HG02759 (cell line): ENCODE data around the gene LRRC27.

Experiments
- ATAC-seq: cut with Tn5 transposase; IDR thresholded peaks from one replicate; pipeline ENCODE4 v1.9.1; 2021; ENCODE audit warnings: mild to moderate bottlenecking, moderate library complexity; ENCODE audit not compliant: unreplicated experiment

The LRRC27 gene

DNA sequence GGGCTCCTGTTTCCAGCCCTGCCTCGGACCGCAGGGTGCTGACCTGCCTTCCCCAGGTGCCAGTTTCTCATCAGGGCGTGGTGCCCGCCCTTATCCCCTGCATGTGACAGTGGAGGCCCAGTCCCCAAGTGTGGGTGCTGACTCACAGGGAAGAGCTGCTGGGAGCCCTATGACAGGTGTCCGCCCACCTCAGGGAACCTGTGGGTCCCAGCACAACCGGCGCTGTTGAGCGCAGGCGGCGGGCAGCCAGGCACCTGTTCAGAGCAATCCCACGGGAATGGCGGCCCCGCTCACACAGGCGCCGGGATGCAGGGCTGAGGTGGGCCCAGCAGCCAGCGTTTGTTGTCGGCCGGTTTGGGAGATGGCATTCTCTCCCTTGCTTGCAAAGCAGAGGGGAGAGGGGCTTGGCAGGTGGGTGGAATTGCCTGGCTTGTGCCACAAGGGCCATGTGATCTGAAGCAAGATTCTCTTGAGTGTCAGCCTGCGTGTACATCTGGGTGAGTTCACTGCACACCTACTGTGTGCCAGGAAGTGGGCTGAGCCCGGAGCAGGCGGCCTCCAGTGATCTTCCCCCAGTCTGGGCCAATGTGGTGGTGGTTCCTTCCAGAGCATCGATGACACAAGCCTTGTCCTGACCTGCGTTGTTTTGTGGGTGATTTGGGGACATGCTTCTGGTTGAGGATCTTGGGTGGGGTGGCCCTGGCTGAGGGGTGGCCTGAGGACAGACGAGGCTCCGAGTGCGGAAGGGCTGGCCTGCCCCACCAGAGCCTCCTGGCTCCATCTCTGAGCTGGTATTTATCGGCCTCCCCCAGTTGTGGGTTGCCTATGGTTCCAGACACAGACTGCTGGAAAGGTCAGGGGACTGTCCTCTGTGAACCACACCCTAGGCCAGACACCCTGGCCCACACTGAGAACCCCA, 67.4 kb downstream of the LRRC27 start:
- no peak for ATAC-seq

DNA sequence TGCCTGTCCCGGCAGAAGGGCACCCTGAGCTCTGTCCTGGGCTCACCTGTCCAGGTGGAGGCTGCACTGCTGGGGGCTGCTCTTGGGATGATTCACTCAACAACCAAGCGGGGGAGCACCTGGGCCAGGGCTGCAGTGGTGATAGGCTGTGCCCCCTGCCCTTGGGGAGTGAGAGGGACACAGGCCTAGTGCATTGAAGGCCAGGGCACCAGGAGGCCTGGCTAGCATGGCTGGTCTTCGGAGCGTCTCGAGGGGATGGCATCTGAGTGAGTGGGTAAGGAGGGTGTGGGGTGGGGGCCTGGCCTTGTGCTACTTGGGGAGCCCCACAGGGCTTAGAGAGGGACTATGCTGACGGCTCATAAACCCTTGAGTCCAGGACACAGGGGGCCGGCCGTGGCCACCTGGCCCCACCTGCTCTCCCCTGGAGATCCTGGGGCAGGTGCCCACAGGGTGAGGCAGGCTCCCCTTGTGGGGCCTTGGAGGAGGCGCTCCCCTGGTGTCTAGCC, 68.1 kb downstream of the LRRC27 start:
- ATAC-seq, result no peak

DNA sequence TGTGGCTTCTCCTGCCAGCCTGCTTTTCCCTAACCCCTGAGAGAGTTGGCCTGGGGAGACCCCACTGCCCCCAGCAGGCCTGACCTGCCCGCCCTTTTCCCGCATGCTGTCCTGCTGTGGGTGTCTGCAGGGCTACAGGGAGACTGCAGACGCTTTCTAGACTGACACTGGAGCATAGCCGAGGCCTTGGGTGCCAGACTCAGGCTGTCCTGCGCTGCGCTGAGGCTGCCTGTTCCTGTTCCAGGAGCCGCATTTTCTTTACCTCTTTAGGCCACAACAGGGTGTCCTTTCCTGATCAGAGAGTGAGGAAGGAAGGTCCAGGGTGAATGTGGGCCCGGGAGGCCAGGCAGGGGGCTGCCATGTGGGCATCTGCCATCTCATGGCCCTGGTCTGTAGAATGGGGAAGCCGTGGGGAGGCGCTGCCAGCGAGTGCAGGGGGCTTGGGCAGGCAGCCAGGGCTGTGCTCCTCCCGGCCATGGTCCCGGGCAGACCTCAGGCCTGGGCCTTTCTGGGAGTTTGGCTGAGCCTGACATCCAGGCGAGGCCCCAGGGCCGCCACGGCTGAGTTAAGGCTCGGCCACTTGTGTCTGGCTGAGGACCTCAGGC, 68.7 kb downstream of the LRRC27 start:
- no peak for ATAC-seq

DNA sequence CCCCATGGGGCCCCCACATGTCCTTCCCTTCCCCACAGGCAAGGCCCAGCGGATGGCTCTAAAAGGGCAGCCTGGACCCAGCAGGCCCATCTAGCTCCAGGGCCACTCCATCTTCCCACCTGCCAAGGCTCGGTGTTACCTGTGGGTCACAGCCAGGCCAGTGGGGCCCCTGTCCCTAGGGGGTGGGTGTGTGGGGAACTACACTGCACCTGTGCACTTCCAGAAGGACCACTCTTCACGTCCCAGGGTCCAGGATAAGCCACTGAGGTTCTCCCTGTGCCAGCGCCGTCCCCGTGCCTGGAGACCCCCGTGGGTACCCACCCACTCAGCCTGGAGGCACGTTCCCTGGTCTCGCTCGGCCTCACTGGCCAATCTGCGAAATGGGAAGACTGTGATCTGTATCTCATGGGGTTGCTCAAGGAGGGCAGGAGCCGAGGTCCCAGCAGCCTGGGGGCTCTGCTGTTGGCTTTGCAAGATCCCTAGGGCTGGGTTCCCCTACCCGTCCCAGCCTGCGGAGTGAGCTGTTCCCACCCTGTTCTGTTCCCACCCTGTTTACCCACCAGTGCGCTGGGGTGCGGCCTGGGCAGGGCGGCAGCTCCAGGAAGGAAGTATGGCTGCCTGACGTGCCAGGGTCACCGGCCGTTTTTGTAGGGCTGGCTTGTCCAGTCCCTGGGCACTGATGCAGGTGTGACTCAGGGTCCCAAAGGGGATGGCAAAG, 69.6 kb downstream of the LRRC27 start:
- no peak for ATAC-seq

DNA sequence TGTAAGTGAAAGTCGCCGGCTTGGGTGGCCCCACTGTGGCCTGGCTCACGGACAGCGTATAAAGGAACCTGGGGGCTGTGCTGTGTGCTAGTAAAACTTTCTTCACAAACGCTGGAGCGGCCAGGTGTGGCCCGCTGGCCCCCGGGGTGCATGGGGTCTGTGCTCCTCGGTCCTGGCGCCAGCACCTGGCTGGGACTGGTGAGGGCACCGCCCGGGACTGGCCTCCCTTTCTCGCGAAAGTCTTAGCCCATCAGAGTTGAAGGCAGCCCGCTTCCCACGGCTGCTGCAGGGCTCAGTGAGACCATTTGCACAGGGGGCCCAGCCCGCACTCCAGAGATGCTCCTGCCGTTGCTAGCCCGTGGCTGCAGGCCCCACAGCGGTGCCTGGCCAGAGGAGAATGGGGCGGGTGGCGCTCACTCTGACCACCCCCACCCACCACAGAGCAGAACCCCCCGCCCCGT, 70.8 kb downstream of the LRRC27 start:
- no peak for ATAC-seq

DNA sequence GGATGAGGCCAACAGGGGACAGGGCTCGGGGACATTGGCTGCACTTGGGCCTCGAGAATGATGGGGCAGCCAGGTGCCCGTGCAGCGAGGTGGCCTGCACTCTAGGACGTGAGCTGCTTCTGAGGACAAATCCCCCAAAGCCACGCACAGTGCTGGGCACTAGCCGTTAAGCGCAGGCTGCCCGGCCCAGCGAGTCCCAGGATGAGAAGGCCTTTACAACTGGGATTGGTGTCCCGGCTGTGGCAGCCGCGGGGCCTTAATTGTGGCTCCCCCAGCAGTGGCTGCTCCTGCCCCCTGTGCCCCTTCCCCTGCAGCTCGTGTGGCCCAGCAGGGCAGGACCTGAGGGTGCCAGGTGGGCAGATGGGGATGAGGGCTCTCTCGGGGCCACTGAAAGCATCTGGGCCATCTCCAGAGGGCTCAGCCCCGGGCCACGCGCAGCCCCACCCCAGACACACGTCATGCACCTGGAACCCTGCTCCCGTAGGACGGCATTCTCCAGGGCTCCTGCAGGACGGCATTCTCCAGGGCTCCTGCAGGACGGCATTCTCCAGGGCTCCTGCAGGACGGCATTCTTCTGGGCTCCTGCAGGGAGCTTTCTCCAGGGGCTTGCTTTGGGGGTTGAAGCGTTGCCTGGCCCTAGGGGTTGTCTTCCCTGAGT, 71.6 kb downstream of the LRRC27 start:
- no peak for ATAC-seq

DNA sequence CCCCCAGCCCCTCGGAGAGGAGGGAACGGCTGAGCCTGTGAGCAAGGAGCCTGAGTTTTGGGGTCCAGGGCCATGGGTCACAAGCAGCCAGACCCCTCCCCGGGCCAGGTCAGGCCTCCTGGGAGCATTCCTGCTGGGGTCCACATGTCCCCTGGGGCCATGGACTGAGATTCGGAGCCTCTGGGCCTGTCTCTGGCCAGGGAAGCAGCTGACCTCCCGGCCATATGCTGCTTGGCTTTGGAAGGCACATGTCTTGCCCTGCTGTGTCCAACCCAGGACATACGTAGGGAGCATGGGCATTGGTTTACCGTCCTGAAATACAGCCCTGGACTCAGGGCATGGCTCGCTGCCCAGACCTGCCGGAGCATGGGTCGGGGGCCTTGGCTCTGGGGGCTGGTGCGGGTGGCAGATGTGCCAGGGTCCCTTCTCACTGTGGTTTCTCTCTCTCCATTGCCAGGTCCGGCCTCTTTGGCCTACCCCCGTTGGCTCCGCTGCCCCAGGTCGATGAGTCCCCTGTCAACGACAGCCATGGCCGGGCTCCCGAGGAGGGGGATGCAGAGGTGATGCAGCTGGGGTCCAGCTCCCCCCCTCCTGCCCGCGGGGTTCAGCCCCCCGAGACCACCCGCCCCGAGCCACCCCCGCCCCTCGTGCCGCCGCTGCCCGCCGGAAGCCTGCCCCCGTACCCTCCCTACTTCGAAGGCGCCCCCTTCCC, 72.3 kb downstream of the LRRC27 start:
- no peak for ATAC-seq

DNA sequence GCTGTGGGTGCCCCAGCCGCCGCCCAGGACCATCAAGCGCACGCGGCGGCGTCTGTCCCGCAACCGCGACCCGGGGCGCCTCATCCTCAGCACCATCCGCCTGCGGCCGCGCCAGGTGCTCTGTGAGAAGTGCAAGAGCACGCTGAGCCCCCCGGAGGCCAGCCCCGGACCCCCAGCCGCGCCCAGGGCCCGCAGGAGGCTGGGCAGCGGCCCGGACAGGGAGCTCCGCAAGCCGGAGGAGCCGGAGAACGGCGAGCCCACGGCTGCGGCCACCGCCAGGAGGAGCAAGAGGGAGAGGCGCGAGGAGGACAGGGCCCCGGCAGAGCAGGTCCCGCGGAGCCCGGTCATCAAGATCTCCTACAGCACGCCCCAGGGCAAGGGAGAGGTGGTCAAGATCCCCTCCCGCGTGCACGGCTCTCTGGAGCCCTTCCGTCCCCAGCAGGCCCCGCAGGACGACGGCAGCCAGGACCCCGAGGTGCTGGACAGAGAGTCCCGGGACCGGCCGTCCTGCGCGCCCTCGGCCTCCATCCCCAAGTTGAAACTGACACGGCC, 73.0 kb downstream of the LRRC27 start:
- no peak for ATAC-seq

DNA sequence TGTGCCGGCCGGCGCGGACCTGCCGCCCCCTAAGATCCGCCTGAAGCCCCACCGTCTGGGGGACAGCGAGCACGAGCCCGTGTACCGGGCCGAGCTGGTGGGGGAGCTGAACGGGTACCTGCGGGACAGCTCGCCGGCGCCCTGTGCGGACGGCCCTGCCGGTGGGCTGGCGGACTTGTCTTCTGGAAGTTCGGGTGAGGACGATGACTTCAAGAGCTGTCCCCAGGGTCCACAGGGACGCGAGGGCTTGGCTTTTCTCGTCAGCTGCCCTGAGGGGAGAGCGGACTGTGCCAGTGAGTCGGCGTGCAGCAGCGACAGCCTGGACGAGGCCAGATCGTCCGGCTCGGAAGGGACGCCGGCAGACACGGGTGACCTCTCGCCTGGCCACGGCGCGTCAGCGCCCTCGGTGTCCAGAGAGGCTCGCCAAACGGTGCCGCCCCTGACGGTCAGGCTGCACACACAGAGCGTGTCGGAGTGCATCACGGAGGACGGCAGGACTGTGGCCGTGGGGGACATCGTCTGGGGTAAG, 73.5 kb downstream of the LRRC27 start:
- ATAC-seq, result no peak

DNA sequence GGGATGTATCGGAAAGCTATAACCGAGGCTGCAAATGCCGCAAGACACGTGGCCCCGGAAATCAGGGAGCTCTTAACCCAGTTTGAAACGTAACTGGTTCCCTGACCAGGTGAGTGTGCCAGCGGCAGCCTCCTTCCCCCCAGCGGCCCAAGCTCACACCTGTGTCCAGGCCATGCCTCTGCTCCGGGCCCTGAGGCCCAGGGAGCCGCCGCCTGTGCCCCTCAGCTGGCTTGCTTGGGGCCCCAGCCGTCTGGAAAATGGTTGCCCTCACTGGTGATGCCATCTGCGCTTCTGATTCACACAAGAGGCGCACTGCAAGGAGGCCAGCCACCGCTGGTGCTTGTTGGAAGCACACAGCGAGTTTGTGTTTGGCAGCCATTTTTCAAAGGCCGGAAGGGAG, 74.2 kb downstream of the LRRC27 start:
- ATAC-seq, result no peak

DNA sequence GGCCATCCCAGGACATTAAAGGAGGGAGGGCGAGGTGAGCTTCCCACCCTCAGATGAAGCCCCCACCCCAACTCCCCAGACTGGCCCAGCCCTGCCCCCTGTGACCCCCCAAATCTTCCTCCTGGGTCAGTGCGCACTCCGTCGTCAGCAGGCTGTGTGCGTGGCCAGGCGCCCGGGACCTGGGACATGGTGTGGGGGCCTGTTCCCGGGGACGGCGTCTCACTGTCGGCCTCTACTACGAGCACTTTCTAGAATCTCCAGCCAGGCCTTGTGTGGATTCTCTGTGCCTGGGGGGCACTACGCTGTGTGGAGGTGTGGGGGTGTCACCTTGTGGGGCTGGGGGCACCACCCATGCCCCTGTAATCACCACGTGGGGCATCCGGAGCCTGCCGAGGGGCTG, 74.8 kb downstream of the LRRC27 start:
- no peak for ATAC-seq

DNA sequence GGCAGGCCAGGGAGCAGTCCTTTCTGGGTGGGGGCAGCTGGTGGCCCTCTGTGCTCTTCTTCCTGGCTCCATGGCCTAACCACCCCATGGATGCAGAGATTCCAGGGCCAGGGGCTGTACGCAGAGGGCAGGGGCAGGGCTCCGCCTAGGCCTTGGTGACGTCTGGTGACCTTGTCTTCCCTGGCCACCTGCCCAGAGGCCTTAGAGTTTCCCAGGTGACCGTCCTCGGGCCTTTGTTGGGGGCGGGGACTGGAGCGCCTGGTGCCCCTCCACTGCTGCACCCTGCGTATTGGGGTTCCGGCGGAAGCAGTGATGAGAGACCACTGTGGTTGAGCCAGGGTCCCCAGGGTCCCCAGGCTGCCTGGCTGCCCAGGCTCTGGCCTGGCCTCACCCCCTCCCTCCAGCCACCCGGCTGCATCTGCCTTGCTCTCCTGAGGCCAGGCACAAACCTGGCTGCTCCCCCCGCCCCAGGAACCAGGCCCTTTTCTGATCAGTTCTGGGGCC, 75.3 kb downstream of the LRRC27 start:
- no peak for ATAC-seq

DNA sequence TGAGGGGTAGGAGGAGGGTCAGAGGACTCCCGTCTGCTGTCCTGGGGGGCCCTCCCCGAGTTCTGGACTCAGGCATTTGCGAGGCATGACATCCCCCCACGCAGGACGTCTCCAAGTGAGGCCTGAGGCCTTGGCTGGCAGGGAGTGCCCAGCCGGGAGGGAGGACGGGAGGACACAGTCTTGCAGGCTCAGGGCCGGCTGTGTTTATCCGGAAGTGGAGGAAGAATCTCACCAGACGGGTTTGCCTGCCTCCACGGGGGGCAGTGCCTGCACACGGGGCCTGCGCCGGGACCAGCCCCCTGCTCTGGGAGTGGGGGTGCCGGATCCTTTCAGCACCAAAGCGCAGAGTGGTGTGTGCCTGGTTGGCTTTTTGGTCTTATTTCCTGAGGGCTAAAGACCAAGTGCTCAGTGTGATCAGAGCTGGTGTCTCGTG, 75.9 kb downstream of the LRRC27 start:
- ATAC-seq, result no peak

DNA sequence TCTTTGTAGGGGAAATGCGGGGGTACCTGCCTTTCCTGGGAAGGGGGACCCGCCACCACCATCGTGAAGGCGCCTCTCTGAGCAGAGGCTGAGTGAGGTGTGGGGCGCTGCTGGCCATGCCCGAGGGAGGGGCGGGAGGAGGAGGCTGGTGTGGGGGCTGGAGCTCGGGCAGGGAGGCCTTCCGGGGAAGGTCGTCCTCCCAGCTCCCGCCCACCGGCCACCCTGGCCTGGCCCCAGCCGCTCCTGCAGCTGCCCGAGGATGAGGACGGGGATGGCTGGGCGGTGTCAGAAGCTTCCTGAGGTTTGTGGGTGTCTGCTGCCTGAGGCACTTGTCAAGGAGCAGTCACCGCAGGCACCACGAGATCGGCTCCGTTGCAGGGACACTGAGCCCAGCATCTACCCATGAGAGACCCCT, 76.4 kb downstream of the LRRC27 start:
- ATAC-seq, result no peak

DNA sequence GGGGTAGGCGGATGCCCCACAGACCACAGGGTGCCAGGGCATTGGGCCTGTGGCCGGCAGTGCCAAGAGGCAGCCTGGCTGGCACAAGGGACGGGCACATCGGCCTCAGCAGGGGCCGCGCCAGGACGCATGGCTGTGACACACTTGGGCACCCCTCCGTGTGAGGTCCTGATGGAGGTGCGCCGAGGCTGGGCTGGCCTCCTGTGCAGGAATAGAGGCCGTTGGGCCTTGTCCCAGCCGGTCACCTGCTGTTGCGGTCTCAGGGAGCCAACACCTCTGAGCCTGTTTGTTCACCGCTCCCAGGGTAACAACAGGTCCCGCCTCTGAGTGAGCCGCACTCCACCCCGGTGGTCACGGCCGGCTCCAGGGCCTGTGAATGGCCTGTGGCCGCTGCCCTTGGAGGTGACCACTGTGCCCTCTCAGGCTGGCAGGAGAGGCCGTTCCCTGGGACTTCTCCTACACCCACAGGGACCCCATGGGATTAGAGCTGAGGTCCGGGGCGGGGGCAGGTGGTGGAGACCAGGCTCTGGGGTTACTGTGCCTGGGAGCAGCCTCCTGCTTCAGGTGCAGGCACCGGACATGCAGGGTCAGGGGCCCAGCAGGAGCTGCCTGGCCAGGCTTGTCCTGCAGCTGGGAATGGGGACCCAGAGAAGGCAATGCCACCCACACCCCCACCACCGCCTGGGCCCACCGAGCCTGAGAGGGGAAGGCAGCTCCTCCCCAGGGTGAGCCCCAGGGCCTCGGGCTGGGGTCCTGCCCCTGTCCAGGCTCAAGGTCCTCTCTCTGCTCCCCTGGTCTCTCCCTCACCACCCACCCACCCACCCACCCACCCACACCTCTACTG, 77.1 kb downstream of the LRRC27 start:
- no peak for ATAC-seq

DNA sequence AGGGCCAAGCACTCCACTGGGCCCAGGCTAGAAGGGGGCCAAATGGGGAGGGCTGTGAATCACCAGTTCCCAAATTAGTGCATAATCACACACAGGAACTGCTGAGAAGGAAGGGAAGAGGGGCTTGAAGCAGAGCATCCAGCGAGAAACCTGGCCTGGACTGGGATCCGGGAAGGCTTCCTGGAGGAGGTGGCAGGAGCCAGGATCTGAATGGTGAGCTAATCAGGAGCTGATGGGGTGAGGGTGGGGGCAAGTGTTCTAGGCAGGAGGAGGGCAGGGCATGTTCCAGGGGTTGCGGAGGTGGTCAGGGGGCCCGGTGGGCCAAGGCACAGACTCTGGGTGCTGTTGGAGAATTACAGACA, 77.7 kb downstream of the LRRC27 start:
- ATAC-seq, result no peak

DNA sequence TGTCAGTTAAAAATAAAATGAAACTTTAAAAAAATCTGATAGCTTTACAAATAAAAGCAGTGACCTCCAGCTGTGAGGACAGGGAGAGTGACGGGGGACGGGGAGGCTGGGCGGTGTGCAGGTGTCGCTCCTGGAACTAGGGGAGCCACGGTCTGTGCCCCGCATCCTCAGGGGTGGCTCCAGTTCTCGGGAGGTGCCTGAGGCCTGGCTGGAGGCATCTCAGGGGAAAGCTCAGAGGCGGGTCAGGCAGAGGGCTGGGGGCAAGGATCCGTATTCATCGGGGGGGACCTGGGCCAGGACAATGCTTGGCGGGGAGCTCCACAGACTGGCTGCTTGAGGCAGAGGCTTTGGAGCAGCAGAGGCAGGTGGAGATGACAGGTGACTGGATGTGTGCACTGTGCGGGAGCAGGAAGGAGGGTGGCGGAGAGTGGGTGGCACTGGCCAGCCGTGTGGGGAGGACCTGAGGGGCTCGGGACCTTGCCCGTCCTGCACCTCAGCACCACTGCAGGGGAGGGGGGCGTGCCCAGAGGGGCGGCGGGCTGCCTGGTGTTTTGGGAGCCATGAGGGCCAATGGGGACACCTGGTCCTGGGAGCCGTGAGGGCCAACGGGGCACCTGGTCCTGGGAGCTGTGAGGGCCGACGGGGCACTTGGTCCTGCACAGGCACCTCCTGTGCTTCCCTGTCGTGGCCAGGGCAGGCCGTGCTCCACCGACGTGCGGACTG, 78.2 kb downstream of the LRRC27 start:
- no peak for ATAC-seq
